Measurements from ENCODE around the gene RCAN2. TPM values are rescaled to one million over a fixed set of nuclear protein-coding genes. Genes with fewer than 3 reads are reported as not detected.

The RCAN2 gene
- total RNA-seq, 3 donors from 2014 or later = 2.9 to 14.9 (median 5.9) TPM

DNA sequence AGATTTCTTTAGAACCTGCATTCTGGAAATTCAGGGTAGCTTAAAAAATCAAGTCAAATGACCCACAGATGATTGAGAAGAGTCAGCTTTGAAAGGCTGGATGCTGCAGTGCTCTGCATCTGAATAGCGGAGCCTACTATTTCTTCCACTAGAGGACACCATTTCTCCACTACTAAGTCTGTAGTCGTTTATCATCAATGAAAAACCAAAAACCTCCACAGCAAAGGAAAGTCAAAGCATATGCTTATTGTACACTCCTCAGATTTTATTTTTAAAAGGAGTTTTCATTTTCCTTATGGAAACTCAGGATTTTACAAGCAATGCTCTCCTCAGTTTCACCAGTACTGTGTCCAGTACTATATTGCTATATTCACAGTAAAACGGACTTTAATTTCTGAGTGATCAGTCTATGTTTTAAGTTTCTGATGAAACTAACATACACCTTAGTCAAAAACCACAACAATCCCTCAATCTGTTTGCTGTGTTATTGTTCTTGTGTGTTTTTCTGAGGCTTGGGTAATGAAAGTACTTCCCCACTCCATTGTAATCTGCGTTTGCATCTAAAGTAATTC, 269.9 kb downstream of the RCAN2 start:
- H3K27me3 ChIP-seq = no peaks in the 10 kb centered on the region
- H3K9me3 ChIP-seq = no peaks in the 10 kb centered on the region
- no peak for DNase-seq (ENCODE audit: low spot score in 2 of 2)
- intact Hi-C loops (cut with DNase I; ENCODE audit: low total_unique reads) = no loop called here
- H3K4me1 ChIP-seq = no peaks in the 10 kb centered on the region
- H3K4me3 ChIP-seq = no peak overlapping the region
- H3K36me3 ChIP-seq = no peaks in the 10 kb centered on the region
- no peak overlapping the region for H3K27ac ChIP-seq
- no peak for TF ChIP-seq POLR2AphosphoS5 (IDR thresholded peaks at IDR 0.05)
- TF ChIP-seq, protein P1, sequence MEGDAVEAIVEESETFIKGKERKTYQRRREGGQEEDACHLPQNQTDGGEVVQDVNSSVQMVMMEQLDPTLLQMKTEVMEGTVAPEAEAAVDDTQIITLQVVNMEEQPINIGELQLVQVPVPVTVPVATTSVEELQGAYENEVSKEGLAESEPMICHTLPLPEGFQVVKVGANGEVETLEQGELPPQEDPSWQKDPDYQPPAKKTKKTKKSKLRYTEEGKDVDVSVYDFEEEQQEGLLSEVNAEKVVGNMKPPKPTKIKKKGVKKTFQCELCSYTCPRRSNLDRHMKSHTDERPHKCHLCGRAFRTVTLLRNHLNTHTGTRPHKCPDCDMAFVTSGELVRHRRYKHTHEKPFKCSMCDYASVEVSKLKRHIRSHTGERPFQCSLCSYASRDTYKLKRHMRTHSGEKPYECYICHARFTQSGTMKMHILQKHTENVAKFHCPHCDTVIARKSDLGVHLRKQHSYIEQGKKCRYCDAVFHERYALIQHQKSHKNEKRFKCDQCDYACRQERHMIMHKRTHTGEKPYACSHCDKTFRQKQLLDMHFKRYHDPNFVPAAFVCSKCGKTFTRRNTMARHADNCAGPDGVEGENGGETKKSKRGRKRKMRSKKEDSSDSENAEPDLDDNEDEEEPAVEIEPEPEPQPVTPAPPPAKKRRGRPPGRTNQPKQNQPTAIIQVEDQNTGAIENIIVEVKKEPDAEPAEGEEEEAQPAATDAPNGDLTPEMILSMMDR (IDR thresholded peaks at IDR 0.05) = peak; percentile 33 to 80 (median 69)

DNA sequence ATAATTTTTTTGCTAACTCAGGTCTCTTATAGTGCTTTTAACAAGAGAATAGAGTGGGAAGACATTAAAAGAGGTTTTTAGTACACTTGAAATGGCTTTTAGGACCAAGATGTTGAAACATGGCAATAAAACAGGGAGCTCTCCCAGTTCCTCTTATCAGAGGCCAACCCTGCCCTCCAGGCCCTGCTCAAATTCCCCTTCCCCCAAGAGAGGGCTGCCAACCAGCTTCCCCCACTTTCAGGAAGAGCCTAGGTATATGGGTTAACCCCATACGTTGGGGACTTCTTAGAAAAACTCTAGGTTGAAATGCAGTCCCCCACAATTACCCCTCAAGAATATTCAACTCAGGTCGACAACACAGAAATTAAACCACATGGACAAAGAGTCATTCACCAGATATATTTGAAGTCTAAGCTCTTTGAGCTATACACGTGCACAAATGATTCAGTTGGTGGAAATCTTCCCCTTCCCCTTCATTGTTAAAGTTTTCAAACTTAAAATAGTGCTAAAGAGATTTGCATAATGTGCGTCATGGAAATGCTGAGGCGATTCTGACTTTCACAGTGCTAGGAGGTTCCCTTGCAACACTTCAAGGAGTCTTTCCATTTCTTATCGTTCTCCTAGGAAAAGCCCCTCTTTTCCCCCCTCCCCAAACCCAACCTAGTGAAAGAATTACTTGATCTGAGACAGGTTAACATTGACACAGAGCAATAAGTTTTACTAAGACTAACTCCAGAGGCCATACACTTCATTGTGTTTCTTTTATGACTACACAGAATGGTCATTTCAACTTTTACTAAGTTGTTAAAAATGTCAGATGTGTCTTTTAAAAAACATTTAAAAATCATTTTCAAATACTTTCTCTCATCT, 270.7 kb downstream of the RCAN2 start:
- TF ChIP-seq POLR2AphosphoS5 (IDR thresholded peaks at IDR 0.05) (no peak), POLR2A (IDR thresholded peaks at IDR 0.05) (no peak)
- TF ChIP-seq, protein P1 (IDR thresholded peaks at IDR 0.05) = no peak
- intact Hi-C loops (cut with DNase I; ENCODE audit: low total_unique reads) = no loop called here

DNA sequence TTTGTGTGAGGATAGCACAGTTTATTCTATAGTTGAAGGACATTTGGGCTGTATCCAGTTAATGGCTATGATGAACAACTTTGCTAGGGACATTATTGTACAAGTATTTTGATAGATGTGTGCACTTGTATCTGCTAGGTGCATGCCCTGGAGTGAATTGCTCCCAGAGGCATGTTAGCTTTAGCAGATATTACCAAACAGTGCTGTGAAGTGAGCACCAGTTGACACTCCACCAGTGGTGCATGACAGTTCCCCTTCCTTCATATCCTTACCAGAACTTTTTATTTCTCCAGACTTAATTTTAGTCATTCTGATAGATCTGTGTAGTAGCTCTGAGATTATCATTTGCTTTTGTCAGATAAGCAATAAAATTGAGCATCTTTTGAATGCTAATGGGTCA, 271.6 kb downstream of the RCAN2 start:
- intact Hi-C loops (cut with DNase I; ENCODE audit: low total_unique reads) = no loop called here
- Histone ChIP-seq H3K27me3 (no peaks in the 10 kb centered on the region), H3K9me3 (no peaks in the 10 kb centered on the region), H3K4me3 (no peak overlapping the region), H3K4me1 (no peaks in the 10 kb centered on the region), H3K36me3 (no peaks in the 10 kb centered on the region), H3K27ac (no peak overlapping the region)
- DNase-seq (ENCODE audit: low spot score in 2 of 2) = no peak
- TF ChIP-seq, protein P1 (IDR thresholded peaks at IDR 0.05) = no peak
- no peak for TF ChIP-seq POLR2A (IDR thresholded peaks at IDR 0.05)
- TF ChIP-seq POLR2AphosphoS5 (IDR thresholded peaks at IDR 0.05) = no peak

More for the DNA sequence above, 270.7 kb downstream of the RCAN2 start:
- H3K4me1 ChIP-seq = no peaks in the 10 kb centered on the region
- no peak for DNase-seq (ENCODE audit: low spot score in 2 of 2)
- no peaks in the 10 kb centered on the region for H3K27me3 ChIP-seq
- H3K27ac ChIP-seq = no peak overlapping the region
- H3K36me3 ChIP-seq = no peaks in the 10 kb centered on the region
- no peak overlapping the region for H3K4me3 ChIP-seq
- no peaks in the 10 kb centered on the region for H3K9me3 ChIP-seq

DNA sequence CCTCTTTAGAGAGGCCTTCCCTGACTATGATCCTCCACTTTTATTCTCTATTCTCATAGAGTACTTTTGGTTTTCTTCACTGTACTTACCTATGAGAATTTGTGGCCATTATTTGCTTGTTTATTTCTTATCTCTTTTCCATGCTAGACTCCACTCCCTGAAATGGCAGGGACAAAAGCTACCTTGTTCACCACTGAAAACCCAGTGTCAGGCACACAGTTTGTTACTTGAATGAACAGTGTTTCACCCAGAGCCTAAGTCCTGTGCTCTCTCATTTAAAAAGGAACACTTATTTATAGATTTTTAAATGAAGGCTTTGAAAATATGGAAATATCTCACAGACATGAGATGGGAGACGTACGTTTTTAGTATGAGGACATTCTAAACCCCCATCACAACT, 272.8 kb downstream of the RCAN2 start:
- no peaks in the 10 kb centered on the region for H3K27me3 ChIP-seq
- peak overlapping the region in 1 of 2 donors; percentile 67 for H3K27ac ChIP-seq
- no peaks in the 10 kb centered on the region for H3K9me3 ChIP-seq
- H3K4me1 ChIP-seq = no peaks in the 10 kb centered on the region
- no peak for DNase-seq (ENCODE audit: low spot score in 2 of 2)
- intact Hi-C loops (cut with DNase I; ENCODE audit: low total_unique reads) = no loop called here
- TF ChIP-seq POLR2AphosphoS5 (IDR thresholded peaks at IDR 0.05) = no peak
- no peak overlapping the region for H3K4me3 ChIP-seq
- no peaks in the 10 kb centered on the region for H3K36me3 ChIP-seq

DNA sequence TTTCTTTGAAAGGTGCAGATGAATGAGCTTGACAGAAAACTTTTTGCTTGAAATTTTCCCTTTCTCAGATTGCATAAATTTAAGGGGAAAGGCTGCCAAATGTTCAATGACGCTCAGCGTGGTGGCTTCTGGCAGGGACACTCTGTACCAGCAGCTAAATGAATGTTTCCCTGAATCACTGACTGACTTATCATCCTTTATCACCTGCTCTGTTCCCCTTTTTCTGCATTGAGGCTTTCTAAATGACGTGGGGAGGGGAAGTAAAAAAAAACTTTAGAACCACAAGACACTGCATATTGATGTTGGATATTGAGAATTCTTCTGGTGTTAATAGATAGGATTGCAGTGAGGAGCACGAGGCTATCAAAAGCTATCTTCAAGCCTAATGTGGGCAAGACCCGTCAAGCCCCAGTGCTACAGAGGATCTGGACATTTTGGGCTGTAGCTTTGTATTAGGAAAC, 273.5 kb downstream of the RCAN2 start:
- intact Hi-C loops (cut with DNase I; ENCODE audit: low total_unique reads) = no loop called here
- Histone ChIP-seq H3K9me3 (no peaks in the 10 kb centered on the region), H3K4me1 (no peaks in the 10 kb centered on the region), H3K27ac (peak overlapping the region in 1 of 2 donors; percentile 67), H3K27me3 (no peaks in the 10 kb centered on the region), H3K4me3 (no peak overlapping the region), H3K36me3 (no peaks in the 10 kb centered on the region)
- TF ChIP-seq POLR2A (IDR thresholded peaks at IDR 0.05) (no peak), POLR2AphosphoS5 (IDR thresholded peaks at IDR 0.05) (peak in 1 of 3 donors; percentile 75)
- TF ChIP-seq, protein P1 (IDR thresholded peaks at IDR 0.05) = no peak
- no peak for DNase-seq (ENCODE audit: low spot score in 2 of 2)
